ENCODE data around the gene METTL3.
"Not testable (repeated sequence)": the region's sequence is repeated elsewhere in the genome, so short reads cannot be mapped to it uniquely, and the experiment has no call there.

METTL3 gene

GRCh38 chr14:21510735-21511657, at the start of gene METTL3:
Gene METTL3, minus strand, starts transcription at chr14:21511340. Its CDS starts 117 bp downstream, at chr14:21511223.
- Histone ChIP-seq H3K4me1 (ENCODE audit: control insufficient read depth, insufficient read depth, low read length) (peaks cover 10% of the 10 kb centered on the region), H3K9me3 (ENCODE audit: control insufficient read depth, insufficient read depth, low read length) (no peaks in the 10 kb centered on the region), H3K27me3 (ENCODE audit: control insufficient read depth, insufficient read depth, low read length) (no peaks in the 10 kb centered on the region), H3K9ac (ENCODE audit: low read depth, low read length) (peak within 1 kb of the TSS; percentile 98), H3K4me3 (ENCODE audit: low read depth, low read length) (peak within 1 kb of the TSS; percentile 100), H3K36me3 (ENCODE audit: control insufficient read depth, insufficient read depth, low read length) (peaks cover 2% of the 10 kb centered on the region)

GRCh38 chr14:21558703-21559170, 47.6 kb upstream of the METTL3 start:
- no peaks in the 10 kb centered on the region for H3K36me3 ChIP-seq (ENCODE audit: control insufficient read depth, insufficient read depth, low read length)
- H3K9me3 ChIP-seq (ENCODE audit: control insufficient read depth, insufficient read depth, low read length) = no peaks in the 10 kb centered on the region
- peaks cover 11% of the 10 kb centered on the region for H3K4me1 ChIP-seq (ENCODE audit: control insufficient read depth, insufficient read depth, low read length)
- no peaks in the 10 kb centered on the region for H3K27me3 ChIP-seq (ENCODE audit: control insufficient read depth, insufficient read depth, low read length)
- no peak overlapping the region for H3K4me3 ChIP-seq (ENCODE audit: low read depth, low read length)
- H3K9ac ChIP-seq (ENCODE audit: low read depth, low read length) = no peak overlapping the region

- H3K36me3 ChIP-seq (ENCODE audit: control insufficient read depth, insufficient read depth, low read length) = no peaks in the 10 kb centered on the region
- H3K27me3 ChIP-seq (ENCODE audit: control insufficient read depth, insufficient read depth, low read length) = no peaks in the 10 kb centered on the region
- no peaks in the 10 kb centered on the region for H3K9me3 ChIP-seq (ENCODE audit: control insufficient read depth, insufficient read depth, low read length)
- no peak overlapping the region for H3K9ac ChIP-seq (ENCODE audit: low read depth, low read length)
- H3K4me3 ChIP-seq (ENCODE audit: low read depth, low read length) = no peak overlapping the region
- peaks cover 17% of the 10 kb centered on the region for H3K4me1 ChIP-seq (ENCODE audit: control insufficient read depth, insufficient read depth, low read length)
Measured at GRCh38 chr14:21557084-21557901, 46.2 kb upstream of the METTL3 start.

GRCh38 chr14:21556378-21557083, 45.4 kb upstream of the METTL3 start:
- peaks cover 17% of the 10 kb centered on the region for H3K4me1 ChIP-seq (ENCODE audit: control insufficient read depth, insufficient read depth, low read length)
- H3K4me3 ChIP-seq (ENCODE audit: low read depth, low read length) = no peak overlapping the region
- H3K27me3 ChIP-seq (ENCODE audit: control insufficient read depth, insufficient read depth, low read length) = no peaks in the 10 kb centered on the region
- no peak overlapping the region for H3K9ac ChIP-seq (ENCODE audit: low read depth, low read length)
- no peaks in the 10 kb centered on the region for H3K36me3 ChIP-seq (ENCODE audit: control insufficient read depth, insufficient read depth, low read length)
- H3K9me3 ChIP-seq (ENCODE audit: control insufficient read depth, insufficient read depth, low read length) = no peaks in the 10 kb centered on the region

- no peaks in the 10 kb centered on the region for H3K36me3 ChIP-seq (ENCODE audit: control insufficient read depth, insufficient read depth, low read length)
Measured at GRCh38 chr14:21553266-21553665, 42.1 kb upstream of the METTL3 start.

GRCh38 chr14:21544588-21544987, 33.4 kb upstream of the METTL3 start:
- not testable (repeated sequence) for H3K9me3 ChIP-seq (ENCODE audit: control insufficient read depth, insufficient read depth, low read length)

More at GRCh38 chr14:21553266-21553665, 42.1 kb upstream of the METTL3 start:
- H3K9ac ChIP-seq (ENCODE audit: low read depth, low read length) = no peak overlapping the region
- H3K4me3 ChIP-seq (ENCODE audit: low read depth, low read length) = no peak overlapping the region
- H3K9me3 ChIP-seq (ENCODE audit: control insufficient read depth, insufficient read depth, low read length) = no peaks in the 10 kb centered on the region
- peaks cover 17% of the 10 kb centered on the region for H3K4me1 ChIP-seq (ENCODE audit: control insufficient read depth, insufficient read depth, low read length)
- H3K27me3 ChIP-seq (ENCODE audit: control insufficient read depth, insufficient read depth, low read length) = no peaks in the 10 kb centered on the region

GRCh38 chr14:21543963-21544362, 32.8 kb upstream of the METTL3 start:
- H3K9ac ChIP-seq (ENCODE audit: low read depth, low read length) = no peak overlapping the region
- H3K27me3 ChIP-seq (ENCODE audit: control insufficient read depth, insufficient read depth, low read length) = no peaks in the 10 kb centered on the region
- no peaks in the 10 kb centered on the region for H3K9me3 ChIP-seq (ENCODE audit: control insufficient read depth, insufficient read depth, low read length)
- no peaks in the 10 kb centered on the region for H3K36me3 ChIP-seq (ENCODE audit: control insufficient read depth, insufficient read depth, low read length)
- peaks cover 16% of the 10 kb centered on the region for H3K4me1 ChIP-seq (ENCODE audit: control insufficient read depth, insufficient read depth, low read length)
- no peak overlapping the region for H3K4me3 ChIP-seq (ENCODE audit: low read depth, low read length)

More at GRCh38 chr14:21544588-21544987, 33.4 kb upstream of the METTL3 start:
- not testable (repeated sequence) for H3K4me1 ChIP-seq (ENCODE audit: control insufficient read depth, insufficient read depth, low read length); H3K27me3 ChIP-seq (ENCODE audit: control insufficient read depth, insufficient read depth, low read length); H3K4me3 ChIP-seq (ENCODE audit: low read depth, low read length); H3K36me3 ChIP-seq (ENCODE audit: control insufficient read depth, insufficient read depth, low read length); H3K9ac ChIP-seq (ENCODE audit: low read depth, low read length)

- H3K27me3 ChIP-seq (ENCODE audit: control insufficient read depth, insufficient read depth, low read length) = no peaks in the 10 kb centered on the region
- peaks cover 20% of the 10 kb centered on the region for H3K4me1 ChIP-seq (ENCODE audit: control insufficient read depth, insufficient read depth, low read length)
- H3K9ac ChIP-seq (ENCODE audit: low read depth, low read length) = no peak overlapping the region
- H3K4me3 ChIP-seq (ENCODE audit: low read depth, low read length) = no peak overlapping the region
- H3K9me3 ChIP-seq (ENCODE audit: control insufficient read depth, insufficient read depth, low read length) = no peaks in the 10 kb centered on the region
- no peaks in the 10 kb centered on the region for H3K36me3 ChIP-seq (ENCODE audit: control insufficient read depth, insufficient read depth, low read length)
Measured at GRCh38 chr14:21543521-21543960, 32.4 kb upstream of the METTL3 start.

- no peaks in the 10 kb centered on the region for H3K27me3 ChIP-seq (ENCODE audit: control insufficient read depth, insufficient read depth, low read length)
- peaks cover 25% of the 10 kb centered on the region for H3K4me1 ChIP-seq (ENCODE audit: control insufficient read depth, insufficient read depth, low read length)
- H3K36me3 ChIP-seq (ENCODE audit: control insufficient read depth, insufficient read depth, low read length) = no peaks in the 10 kb centered on the region
- no peaks in the 10 kb centered on the region for H3K9me3 ChIP-seq (ENCODE audit: control insufficient read depth, insufficient read depth, low read length)
- H3K4me3 ChIP-seq (ENCODE audit: low read depth, low read length) = no peak overlapping the region
- H3K9ac ChIP-seq (ENCODE audit: low read depth, low read length) = no peak overlapping the region
Measured at GRCh38 chr14:21541413-21542074, 30.4 kb upstream of the METTL3 start.

GRCh38 chr14:21539189-21539940, 28.2 kb upstream of the METTL3 start:
- Histone ChIP-seq H3K9ac (ENCODE audit: low read depth, low read length) (peak overlapping the region; percentile 18), H3K9me3 (ENCODE audit: control insufficient read depth, insufficient read depth, low read length) (no peaks in the 10 kb centered on the region), H3K36me3 (ENCODE audit: control insufficient read depth, insufficient read depth, low read length) (no peaks in the 10 kb centered on the region), H3K4me1 (ENCODE audit: control insufficient read depth, insufficient read depth, low read length) (peaks cover 30% of the 10 kb centered on the region), H3K4me3 (ENCODE audit: low read depth, low read length) (peak overlapping the region; percentile 6), H3K27me3 (ENCODE audit: control insufficient read depth, insufficient read depth, low read length) (no peaks in the 10 kb centered on the region)

Data from iPS-15b (cell line).